Naive thymus-derived CD4-positive, alpha-beta T cell (primary cell): ENCODE measurements around the gene AREG. TPM values are rescaled to one million over a fixed set of nuclear protein-coding genes. Genes with fewer than 3 reads are reported as not detected.
"Not testable (repeated sequence)": the region's sequence is repeated elsewhere in the genome, so short reads cannot be mapped to it uniquely, and the experiment has no call there.

Experiments used
- ATAC-seq: fragments of 150-1000 bp; cut with Tn5 transposase; 2 replicates; pipeline ENCODE4 v1.10.0; 2021; ENCODE audit warnings: mild to moderate bottlenecking, moderate library complexity
- CTCF ChIA-PET: fragments of 350-600 bp; sonication (Branson Sonifier 250); formaldehyde crosslinking; loops from one replicate; lab custom pipeline; 2021; ENCODE audit warnings: antibody characterized with exemption; lab: Charles Lee
- POLR2A ChIA-PET: fragments of 350-600 bp; sonication (Branson Sonifier 250); formaldehyde crosslinking; loops from one replicate; lab custom pipeline; 2021; ENCODE audit warnings: antibody characterized with exemption, inconsistent platforms; lab: Charles Lee
- DNase-seq, 9 donors: peaks; one replicate each; pipeline versions ENCODE4 v3.0.0 to v3.0.0-alpha.2; 2020 to 2022; ENCODE audit warnings: mixed read lengths in 1 of 9
- H3K27ac ChIP-seq: one replicate; pipeline ENCODE4 v1.7.0; 2013; ENCODE audit warnings: mild to moderate bottlenecking, low read depth, low read length, moderate library complexity
- H3K27me3 ChIP-seq, 2 donors: one replicate each; pipeline ENCODE4 v1.7.0; 2013; ENCODE audit warnings: low read length in 2 of 2, mild to moderate bottlenecking in 2 of 2, moderate library complexity in 2 of 2; ENCODE audit not compliant: control insufficient read depth in 2 of 2, insufficient read depth in 2 of 2
- H3K36me3 ChIP-seq, 3 experiments: 1 replicate in 2 of 3; 2 replicates in 1 of 3; pipeline ENCODE4 v1.7.0; 2013; ENCODE audit warnings: low read length in 3 of 3, mild to moderate bottlenecking in 3 of 3, moderate library complexity in 1 of 3; ENCODE audit not compliant: insufficient read depth in 3 of 3, control insufficient read depth in 2 of 3
- H3K4me1 ChIP-seq, 2 donors: one replicate each; pipeline ENCODE4 v1.7.0; 2013; ENCODE audit warnings: low read length in 2 of 2, mild to moderate bottlenecking in 2 of 2, moderate library complexity in 1 of 2; ENCODE audit not compliant: control insufficient read depth in 2 of 2, insufficient read depth in 2 of 2
- H3K4me3 ChIP-seq: 2 replicates; pipeline ENCODE4 v1.7.0; 2013; ENCODE audit warnings: mild to moderate bottlenecking, low read length
- H3K9me3 ChIP-seq, 3 experiments: 1 replicate in 2 of 3; 2 replicates in 1 of 3; pipeline ENCODE4 v1.7.0; 2013; ENCODE audit warnings: low read length in 3 of 3; ENCODE audit not compliant: control insufficient read depth in 2 of 3
- H3K27ac Mint-ChIP-seq, 9 donors: one replicate each; pipeline ENCODE4 v1.8.0; 2020 to 2022; ENCODE audit warnings: mixed read lengths in 9 of 9, mild to moderate bottlenecking in 8 of 9, moderate library complexity in 5 of 9, inconsistent platforms in 2 of 9
- H3K27me3 Mint-ChIP-seq, 5 donors: one replicate each; pipeline ENCODE4 v1.8.0; 2021 to 2022; ENCODE audit warnings: mixed read lengths in 5 of 5, mild to moderate bottlenecking in 1 of 5
- H3K36me3 Mint-ChIP-seq, 5 donors: one replicate each; pipeline ENCODE4 v1.8.0; 2020 to 2022; ENCODE audit warnings: mixed read lengths in 5 of 5, mild to moderate bottlenecking in 3 of 5, inconsistent platforms in 1 of 5
- H3K4me1 Mint-ChIP-seq, 7 donors: one replicate each; pipeline ENCODE4 v1.8.0; 2020 to 2022; ENCODE audit warnings: mixed read lengths in 7 of 7, mild to moderate bottlenecking in 3 of 7, inconsistent platforms in 1 of 7
- H3K4me3 Mint-ChIP-seq, 10 donors: one replicate each; pipeline ENCODE4 v1.8.0; 2020 to 2022; ENCODE audit warnings: mild to moderate bottlenecking in 10 of 10, mixed read lengths in 10 of 10, moderate library complexity in 6 of 10, inconsistent platforms in 2 of 10
- H3K9me3 Mint-ChIP-seq, 11 donors: one replicate each; pipeline ENCODE4 v1.8.0; 2020 to 2022; ENCODE audit warnings: mixed read lengths in 11 of 11, mild to moderate bottlenecking in 4 of 11, inconsistent platforms in 1 of 11, moderate library complexity in 1 of 11
- intact Hi-C, 2 donors: fragments of 100-400 bp; cut with micrococcal nuclease; formaldehyde crosslinking; loops; one replicate each; pipeline ENCODE4 v1.15.1; 2023
- polyA plus RNA-seq, 2 donors: library from polyadenylated mRNA; unstranded; fragments of 300-500 nt; fragmentation: Illumina TruSeq; gene quantifications; one replicate each; pipeline ENCODE4 v1.2.3, GENCODE V29; 2021
- total RNA-seq, 6 experiments: library from RNA in 5 of 6; stranded (reverse) in 5 of 6; gene quantifications; 1 replicate in 5 of 6; 2 replicates in 1 of 6; pipeline ENCODE4 v1.2.3 and lab custom pipeline; 2021 to 2026

The AREG gene, protein sequence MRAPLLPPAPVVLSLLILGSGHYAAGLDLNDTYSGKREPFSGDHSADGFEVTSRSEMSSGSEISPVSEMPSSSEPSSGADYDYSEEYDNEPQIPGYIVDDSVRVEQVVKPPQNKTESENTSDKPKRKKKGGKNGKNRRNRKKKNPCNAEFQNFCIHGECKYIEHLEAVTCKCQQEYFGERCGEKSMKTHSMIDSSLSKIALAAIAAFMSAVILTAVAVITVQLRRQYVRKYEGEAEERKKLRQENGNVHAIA
- total RNA-seq (10 to 100 TPM in 2 of 5 experiments, under 1 TPM in 2, not detected in 1; 0.36 to 30.5 (median 6.7) TPM), polyA plus RNA-seq (1 to 10 TPM; 1.1 to 6.0 TPM), total RNA-seq (lab: John Stamatoyannopoulos, UW) (109 reads per million, percentile 86 among the genes with 10 or more reads in this experiment)

GRCh38 chr4:74444891-74445642 is at the start of gene AREG:
AREG (plus strand) TSS chr4:74445136; CDS start chr4:74445346, 210 bp downstream.
- peak within 1 kb of the TSS; percentile 84 to 96 (median 92) for H3K4me3 Mint-ChIP-seq
- peak; percentile 97 for ATAC-seq
- peak within 1 kb of the TSS; percentile 63 for H3K4me3 ChIP-seq

DNA sequence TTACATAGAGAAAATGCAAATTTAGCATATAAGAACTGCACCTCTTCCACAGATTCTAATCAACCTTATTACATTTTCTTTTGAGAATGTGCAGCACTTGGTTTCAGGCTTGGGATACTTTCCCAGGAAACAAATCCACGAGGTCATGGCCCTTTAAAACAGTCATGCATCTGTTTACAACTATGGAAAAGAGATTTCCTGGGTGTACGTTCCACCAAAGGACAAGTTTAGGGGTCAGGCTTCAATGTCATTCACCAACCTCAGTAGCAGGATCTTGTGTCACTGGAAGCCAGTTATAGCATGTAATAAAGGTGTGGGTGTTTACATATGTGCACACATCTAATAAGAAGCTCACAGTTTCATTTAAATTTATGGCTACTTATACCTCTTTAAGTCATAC is 49.3 kb upstream of the AREG start:
- Histone ChIP-seq H3K4me1 (no peaks in the 10 kb centered on the region), H3K9me3 (no peaks in the 10 kb centered on the region), H3K27me3 (no peaks in the 10 kb centered on the region), H3K27ac (no peak overlapping the region), H3K36me3 (no peaks in the 10 kb centered on the region), H3K4me3 (no peak overlapping the region)
- H3K4me1 Mint-ChIP-seq = peaks cover 0 to 19% (median 11%) of the 10 kb centered on the region in 7 donors
- no peak overlapping the region for H3K4me3 Mint-ChIP-seq
- DNase-seq = no peak
- intact Hi-C loops = loop anchor here in 1 of 2 donors (5.0 kb wide), 2 partner anchors 227 to 1138 kb away; partner anchors contain the start of gene ANKRD17
- H3K27ac Mint-ChIP-seq = no peak overlapping the region
- ChIA-PET POLR2A (no interaction called here), CTCF (interaction anchor here (0.6 kb wide), 1 partner anchor 18 kb away, joined by 5 read pairs; no protein-coding TSS in a partner anchor)
- no peaks in the 10 kb centered on the region for H3K36me3 Mint-ChIP-seq
- no peaks in the 10 kb centered on the region for H3K9me3 Mint-ChIP-seq
- no peak for ATAC-seq
- no peaks in the 10 kb centered on the region for H3K27me3 Mint-ChIP-seq

More at GRCh38 chr4:74444891-74445642, at the start of gene AREG:
- peak; percentile 85 to 96 (median 94) for DNase-seq
- ChIA-PET CTCF (interaction anchor here (0.6 to 0.9 kb wide), 5 partner anchors 22 to 219 kb away, joined by 3 to 4 read pairs (median 3); no protein-coding TSS in a partner anchor), POLR2A (interaction anchor here (0.8 to 2.5 kb wide), 5 partner anchors 9 to 49 kb away, joined by 3 to 14 read pairs (median 4); no protein-coding TSS in a partner anchor)
- Mint-ChIP-seq H3K4me1 (peaks cover 4 to 15% (median 14%) of the 10 kb centered on the region in 7 donors), H3K27ac (peak within 1 kb of the TSS; percentile 74 to 99 (median 97)), H3K9me3 (no peaks in the 10 kb centered on the region), H3K36me3 (peaks cover 0 to 8% (median 0%) of the 10 kb centered on the region in 5 donors), H3K27me3 (peaks cover 0 to 13% (median 0%) of the 10 kb centered on the region in 5 donors)
- intact Hi-C loops = loop anchor here (1.0 to 10.0 kb wide), 11 partner anchors 47 to 1702 kb away; partner anchors contain the start of genes RCHY1 (in 2 of the 2), THAP6 (in 2 of the 2), G3BP2 (in 1 of the 2) and MTHFD2L (in 1 of the 2)
- Histone ChIP-seq H3K4me1 (peaks cover 0 to 6% of the 10 kb centered on the region in 2 donors), H3K9me3 (no peaks in the 10 kb centered on the region), H3K27ac (peak within 1 kb of the TSS; percentile 93), H3K27me3 (no peaks in the 10 kb centered on the region), H3K36me3 (no peaks in the 10 kb centered on the region)

GRCh38 chr4:74397748-74398426 is 47.0 kb upstream of the AREG start:
- Mint-ChIP-seq H3K27ac (peak overlapping the region; percentile 92 to 99 (median 97)), H3K36me3 (no peaks in the 10 kb centered on the region), H3K4me1 (peaks cover 0 to 19% (median 11%) of the 10 kb centered on the region in 7 donors), H3K27me3 (peaks cover 0 to 5% (median 0%) of the 10 kb centered on the region in 5 donors), H3K4me3 (peak overlapping the region; percentile 89 to 99 (median 96)), H3K9me3 (no peaks in the 10 kb centered on the region)
- H3K4me1 ChIP-seq = no peaks in the 10 kb centered on the region
- ChIA-PET CTCF (interaction anchor here (0.7 to 1.1 kb wide), 4 partner anchors 21 to 240 kb away, joined by 3 read pairs; partner anchors contain the start of gene AREG), POLR2A (interaction anchor here (0.6 to 2.0 kb wide), 10 partner anchors 12 to 1150 kb away, joined by 3 to 14 read pairs (median 3); partner anchors contain the start of genes AREG, RCHY1 and THAP6)
- DNase-seq (peak in 4 of 9 donors; percentile 10 to 58 (median 38)), ATAC-seq (peak; percentile 78)
- peak overlapping the region; percentile 83 for H3K27ac ChIP-seq
- no peaks in the 10 kb centered on the region for H3K9me3 ChIP-seq
- no peaks in the 10 kb centered on the region for H3K36me3 ChIP-seq
- no peaks in the 10 kb centered on the region for H3K27me3 ChIP-seq
- peak overlapping the region; percentile 76 for H3K4me3 ChIP-seq
- intact Hi-C loops = loop anchor here (1.0 to 5.0 kb wide), 6 partner anchors 21 to 1141 kb away; partner anchors contain the start of genes AREG (in 2 of the 2), ANKRD17 (in 1 of the 2), MTHFD2L (in 1 of the 2) and RCHY1 (in 1 of the 2)

GRCh38 chr4:74398894-74399589 is 45.9 kb upstream of the AREG start:
- ATAC-seq, H3K27me3 ChIP-seq, H3K9me3 Mint-ChIP-seq, H3K36me3 ChIP-seq, H3K27ac ChIP-seq, H3K9me3 ChIP-seq, H3K4me1 ChIP-seq, H3K4me3 ChIP-seq, H3K27me3 Mint-ChIP-seq, H3K36me3 Mint-ChIP-seq: not testable (repeated sequence)
- intact Hi-C loops = loop anchor here (1.0 to 5.0 kb wide), 6 partner anchors 22 to 1142 kb away; partner anchors contain the start of genes AREG (in 2 of the 2), ANKRD17 (in 1 of the 2), MTHFD2L (in 1 of the 2) and RCHY1 (in 1 of the 2)
- ChIA-PET CTCF (interaction anchor here (1.0 to 1.1 kb wide), 3 partner anchors 18 to 46 kb away, joined by 3 read pairs; partner anchors contain the start of gene AREG), POLR2A (interaction anchor here (0.6 to 2.0 kb wide), 8 partner anchors 21 to 1116 kb away, joined by 3 to 14 read pairs (median 4); partner anchors contain the start of genes AREG, RCHY1 and THAP6)
- peak overlapping the region in 8 of 9 donors; percentile 93 to 99 (median 98) for H3K27ac Mint-ChIP-seq
- peak overlapping the region in 9 of 10 donors; percentile 89 to 99 (median 97) for H3K4me3 Mint-ChIP-seq
- H3K4me1 Mint-ChIP-seq = peaks cover 0 to 19% (median 11%) of the 10 kb centered on the region in 7 donors
- DNase-seq = peak in 1 of 9 donors; percentile 6

GRCh38 chr4:74400395-74400794 is 44.5 kb upstream of the AREG start:
- Mint-ChIP-seq H3K27ac (peak overlapping the region in 2 of 9 donors; percentile 14 to 28), H3K4me3 (no peak overlapping the region)
- POLR2A ChIA-PET = interaction anchor here (0.6 kb wide), 1 partner anchor 1336 kb away, joined by 3 read pairs; no protein-coding TSS in a partner anchor

More at GRCh38 chr4:74400395-74400794, 44.5 kb upstream of the AREG start:
- Histone ChIP-seq H3K27me3 (no peaks in the 10 kb centered on the region), H3K4me3 (no peak overlapping the region), H3K36me3 (no peaks in the 10 kb centered on the region), H3K9me3 (no peaks in the 10 kb centered on the region), H3K27ac (no peak overlapping the region), H3K4me1 (no peaks in the 10 kb centered on the region)
- Mint-ChIP-seq H3K27me3 (peaks cover 0 to 7% (median 0%) of the 10 kb centered on the region in 5 donors), H3K9me3 (no peaks in the 10 kb centered on the region), H3K4me1 (peaks cover 0 to 19% (median 11%) of the 10 kb centered on the region in 7 donors), H3K36me3 (no peaks in the 10 kb centered on the region)
- ATAC-seq (no peak), DNase-seq (no peak)
- CTCF ChIA-PET = interaction anchor here (0.7 to 1.1 kb wide), 2 partner anchors 20 to 43 kb away, joined by 3 read pairs; no protein-coding TSS in a partner anchor
- intact Hi-C loops = no loop called here
